ENCODE measurements around the gene GGA3. TPM values are rescaled to one million over a fixed set of nuclear protein-coding genes. Genes with fewer than 3 reads are reported as not detected.

GGA3 gene
- total RNA-seq, 1 experiment from 2014 or later, result 94.4 TPM

GRCh38 chr17:75266316-75267152 lies 5.1 kb upstream of the GGA3 start:
- Mint-ChIP-seq H3K27ac (ENCODE audit: unreplicated experiment) (no peak overlapping the region), H3K36me3 (ENCODE audit: insufficient read depth, unreplicated experiment) (peaks cover 58% of the 10 kb centered on the region), H3K27me3 (ENCODE audit: insufficient read depth, unreplicated experiment) (no peaks in the 10 kb centered on the region), H3K4me1 (ENCODE audit: low read depth, unreplicated experiment) (peaks cover 15% of the 10 kb centered on the region), H3K4me3 (ENCODE audit: unreplicated experiment) (no peak overlapping the region), H3K9me3 (ENCODE audit: unreplicated experiment) (no peaks in the 10 kb centered on the region)
- Histone ChIP-seq H3K4me3 (ENCODE audit: low read depth, low read length) (no peak overlapping the region), H3K4me1 (0 out of 2 replicates have a peak, but pooled peaks cover 9% of the 10 kb centered on the region), H3K9me3 (no peaks in the 10 kb centered on the region), H3K36me3 (ENCODE audit: control insufficient read depth, insufficient read depth, low read length) (peaks cover 10% of the 10 kb centered on the region), H3K27me3 (replicated peaks; ENCODE audit: control insufficient read depth, insufficient read depth, low read length) (no peaks in the 10 kb centered on the region)
- no peak for DNase-seq
- TF ChIP-seq CTCF (IDR thresholded peaks at IDR 0.05; ENCODE audit: insufficient read depth in 1 of 2, low read depth in 1 of 2, low read length in 1 of 2, severe bottlenecking in 1 of 2, unreplicated experiment in 1 of 2), result no peak
- ChIA-PET CTCF (interaction anchor here (0.6 kb wide), 1 partner anchor 63 kb away, joined by 5 read pairs; no protein-coding TSS in a partner anchor), POLR2A (no interaction called here)
- no TSS peak for BruUV-seq (replicated peaks)
- intact Hi-C loops (cut with micrococcal nuclease; ENCODE audit: unreplicated experiment), result no loop called here

GRCh38 chr17:75265614-75266315 lies 4.4 kb upstream of the GGA3 start:
- Histone ChIP-seq H3K4me3 (ENCODE audit: low read depth, low read length) (no peak overlapping the region), H3K36me3 (ENCODE audit: control insufficient read depth, insufficient read depth, low read length) (peaks cover 10% of the 10 kb centered on the region), H3K4me1 (0 out of 2 replicates have a peak, but pooled peaks cover 9% of the 10 kb centered on the region), H3K9me3 (no peaks in the 10 kb centered on the region), H3K27me3 (replicated peaks; ENCODE audit: control insufficient read depth, insufficient read depth, low read length) (no peaks in the 10 kb centered on the region)
- H3K27ac Mint-ChIP-seq (ENCODE audit: unreplicated experiment), result no peak overlapping the region
- H3K4me3 Mint-ChIP-seq (ENCODE audit: unreplicated experiment), result no peak overlapping the region
- BruUV-seq (replicated peaks), result no TSS peak
- TF ChIP-seq CTCF (IDR thresholded peaks at IDR 0.05; ENCODE audit: insufficient read depth in 1 of 2, low read depth in 1 of 2, low read length in 1 of 2, severe bottlenecking in 1 of 2, unreplicated experiment in 1 of 2), result no peak
- H3K27me3 Mint-ChIP-seq (ENCODE audit: insufficient read depth, unreplicated experiment), result no peaks in the 10 kb centered on the region
- ChIA-PET CTCF (no interaction called here), POLR2A (no interaction called here)
- H3K4me1 Mint-ChIP-seq (ENCODE audit: low read depth, unreplicated experiment), result peaks cover 15% of the 10 kb centered on the region
- H3K36me3 Mint-ChIP-seq (ENCODE audit: insufficient read depth, unreplicated experiment), result peaks cover 62% of the 10 kb centered on the region
- intact Hi-C loops (cut with micrococcal nuclease; ENCODE audit: unreplicated experiment), result no loop called here
- DNase-seq, result no peak
- no peaks in the 10 kb centered on the region for H3K9me3 Mint-ChIP-seq (ENCODE audit: unreplicated experiment)

DNA sequence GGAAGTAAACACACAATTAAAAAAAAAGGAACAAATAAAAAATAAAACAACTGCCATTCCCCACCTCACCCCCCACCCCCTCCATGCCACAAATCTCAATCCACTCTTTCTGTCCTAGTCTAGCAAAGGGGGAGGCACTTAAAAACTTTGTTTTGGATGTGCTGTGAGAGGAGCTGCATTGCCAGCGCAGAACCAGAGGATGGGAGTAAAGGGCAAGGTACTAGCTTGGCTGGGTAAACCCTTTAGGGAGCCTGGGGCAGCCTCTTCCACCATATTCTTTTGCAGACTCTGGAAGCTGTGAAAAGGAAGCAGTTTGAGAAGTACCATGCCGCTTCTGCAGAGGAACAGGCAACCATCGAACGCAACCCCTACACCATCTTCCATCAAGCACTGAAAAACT lies 1.6 kb upstream of the GGA3 start:
- Mint-ChIP-seq H3K4me1 (ENCODE audit: low read depth, unreplicated experiment) (peaks cover 16% of the 10 kb centered on the region), H3K36me3 (ENCODE audit: insufficient read depth, unreplicated experiment) (peaks cover 48% of the 10 kb centered on the region), H3K9me3 (ENCODE audit: unreplicated experiment) (no peaks in the 10 kb centered on the region), H3K27me3 (ENCODE audit: insufficient read depth, unreplicated experiment) (no peaks in the 10 kb centered on the region), H3K4me3 (ENCODE audit: unreplicated experiment) (peak overlapping the region; percentile 97), H3K27ac (ENCODE audit: unreplicated experiment) (peak overlapping the region; percentile 100)
- Histone ChIP-seq H3K27me3 (replicated peaks; ENCODE audit: control insufficient read depth, insufficient read depth, low read length) (no peaks in the 10 kb centered on the region), H3K4me1 (0 out of 2 replicates have a peak, but pooled peaks cover 5% of the 10 kb centered on the region), H3K9me3 (no peaks in the 10 kb centered on the region), H3K36me3 (ENCODE audit: control insufficient read depth, insufficient read depth, low read length) (peaks cover 10% of the 10 kb centered on the region), H3K4me3 (ENCODE audit: low read depth, low read length) (no peak overlapping the region)
- ChIA-PET POLR2A (interaction anchor here (0.7 to 3.0 kb wide), 3 partner anchors 8 to 26 kb away, joined by 7 to 48 read pairs (median 20); partner anchors contain the start of genes MIF4GD and SLC25A19), CTCF (interaction anchor here (0.5 to 2.2 kb wide), 5 partner anchors 8 to 370 kb away, joined by 3 to 14 read pairs (median 3); partner anchors contain the start of genes MIF4GD and SLC25A19)
- intact Hi-C loops (cut with micrococcal nuclease; ENCODE audit: unreplicated experiment), result no loop called here
- no peak for DNase-seq
- no peak for TF ChIP-seq CTCF (IDR thresholded peaks at IDR 0.05; ENCODE audit: insufficient read depth in 1 of 2, low read depth in 1 of 2, low read length in 1 of 2, severe bottlenecking in 1 of 2, unreplicated experiment in 1 of 2)
- BruUV-seq (replicated peaks), result no TSS peak

Data from Caco-2 (cell line).